DMS114 treated with DMSO at 0.1 percent for 48 hours (cell line): Measurements from ENCODE around the gene ZNF562.
"Not testable (repeated sequence)": the region's sequence is repeated elsewhere in the genome, so short reads cannot be mapped to it uniquely, and the experiment has no call there.

Experiments
- DNase-seq: peaks from one replicate; lab custom pipeline; 2025; ENCODE audit not compliant: unreplicated experiment; lab: John Stamatoyannopoulos, UW

ZNF562 gene

DNA sequence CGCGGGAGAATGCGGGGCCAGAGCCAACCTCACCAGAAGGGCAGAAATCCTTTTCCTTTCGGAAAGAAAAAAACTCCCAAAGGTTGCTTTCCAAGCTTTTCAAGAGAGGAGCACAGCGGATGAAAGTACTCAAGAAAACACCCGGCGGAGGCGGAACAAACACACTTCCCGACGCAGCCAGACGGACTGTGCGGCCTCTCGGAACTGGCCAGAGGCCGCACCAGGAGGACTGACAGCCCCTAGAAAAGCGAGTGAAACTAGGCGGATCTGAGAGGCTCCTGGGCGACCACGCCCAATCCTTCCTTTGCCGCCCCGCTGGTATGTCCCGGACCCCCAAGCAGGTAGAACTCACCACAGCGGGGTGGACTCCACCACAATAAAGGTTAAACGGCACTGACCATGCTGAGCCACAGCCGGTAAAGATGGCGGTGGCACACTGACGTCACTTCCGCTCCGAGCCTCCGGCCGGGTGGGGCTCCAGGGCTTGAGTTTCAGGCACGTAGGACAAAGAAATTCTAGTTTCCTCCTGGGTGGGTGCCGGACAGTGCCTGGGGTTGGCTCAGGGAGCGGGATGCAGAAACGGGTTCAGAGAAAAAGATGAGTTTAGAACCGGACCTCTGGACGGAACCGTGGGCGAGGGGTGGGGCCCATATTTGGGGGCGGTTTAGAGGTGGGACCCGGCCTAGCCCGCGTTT is at the start of gene ZNF562:
TSS of gene ZNF562 (minus strand) at position 438 of the 695 bp plus-strand sequence. CDS start 14,356 bp downstream, outside the sequence.
- DNase-seq, result peak; percentile 69

GRCh38 chr19:9724157-9724556 is 49.3 kb upstream of the ZNF562 start:
- no peak for DNase-seq

DNA sequence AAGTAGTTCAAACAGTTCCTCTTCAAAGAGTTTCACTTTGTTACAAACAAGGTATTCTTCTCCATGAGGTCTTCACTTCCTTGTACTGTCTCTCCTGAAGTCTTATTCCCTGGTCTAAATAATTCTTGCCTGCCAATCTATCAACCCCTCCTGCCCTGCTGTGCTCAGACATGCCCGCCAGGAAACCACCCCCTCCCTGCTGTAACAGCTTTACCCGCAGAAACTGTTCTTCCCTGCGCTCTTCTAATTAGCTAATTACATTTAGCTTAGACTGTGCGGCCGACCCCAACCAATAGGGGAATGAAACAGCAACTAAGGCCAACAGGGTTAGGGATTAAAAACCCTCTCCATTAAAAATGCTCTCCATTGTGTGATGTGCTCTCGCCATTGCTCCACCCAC is 47.0 kb upstream of the ZNF562 start:
- DNase-seq, result no peak

DNA sequence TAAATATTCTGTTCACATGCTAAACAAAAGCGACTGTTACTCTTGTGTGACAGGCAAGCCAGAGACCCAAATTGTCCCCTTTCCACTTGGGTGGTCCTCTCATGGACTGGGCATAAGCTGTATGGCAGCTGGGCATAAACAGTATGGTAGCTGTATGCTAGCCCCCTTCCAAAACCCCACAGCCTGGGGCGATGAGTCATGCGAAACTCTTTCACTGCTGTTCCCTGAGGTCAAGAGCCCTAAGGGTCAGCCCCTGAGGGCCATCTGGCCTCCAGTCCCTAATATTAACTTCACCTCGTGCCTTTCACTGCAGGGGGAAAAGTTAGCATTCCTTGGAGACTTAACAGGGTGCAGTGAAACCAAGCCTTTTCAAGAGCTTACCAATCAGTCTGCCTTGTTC is 45.6 kb upstream of the ZNF562 start:
- DNase-seq, result no peak

GRCh38 chr19:9711815-9712214 is 36.9 kb upstream of the ZNF562 start:
- no peak for DNase-seq

DNA sequence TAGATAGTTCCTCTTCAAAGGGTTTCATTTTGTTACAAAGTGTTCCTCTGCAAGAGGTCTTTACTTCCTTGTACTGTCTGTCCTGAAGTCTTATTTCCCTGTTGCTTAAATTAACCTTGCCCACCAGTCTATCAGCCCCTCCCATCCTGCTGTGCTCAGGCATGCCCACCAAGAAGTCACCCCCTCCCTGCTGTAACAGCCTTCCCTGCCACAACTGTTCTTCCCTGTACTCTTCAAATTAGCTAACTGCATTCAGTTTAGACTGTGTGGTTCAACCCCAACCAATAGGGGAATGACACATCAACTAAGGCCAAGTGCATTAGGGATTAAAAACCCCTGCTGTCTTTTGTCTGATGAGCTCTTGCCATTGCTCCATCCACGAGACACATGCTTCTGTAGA is 34.4 kb upstream of the ZNF562 start:
- no peak for DNase-seq

- DNase-seq, result no peak
These were observed 30.9 kb upstream of the ZNF562 start for GRCh38 chr19:9705836-9706235.

GRCh38 chr19:9702186-9702585 is 27.3 kb upstream of the ZNF562 start:
- no peak for DNase-seq

DNA sequence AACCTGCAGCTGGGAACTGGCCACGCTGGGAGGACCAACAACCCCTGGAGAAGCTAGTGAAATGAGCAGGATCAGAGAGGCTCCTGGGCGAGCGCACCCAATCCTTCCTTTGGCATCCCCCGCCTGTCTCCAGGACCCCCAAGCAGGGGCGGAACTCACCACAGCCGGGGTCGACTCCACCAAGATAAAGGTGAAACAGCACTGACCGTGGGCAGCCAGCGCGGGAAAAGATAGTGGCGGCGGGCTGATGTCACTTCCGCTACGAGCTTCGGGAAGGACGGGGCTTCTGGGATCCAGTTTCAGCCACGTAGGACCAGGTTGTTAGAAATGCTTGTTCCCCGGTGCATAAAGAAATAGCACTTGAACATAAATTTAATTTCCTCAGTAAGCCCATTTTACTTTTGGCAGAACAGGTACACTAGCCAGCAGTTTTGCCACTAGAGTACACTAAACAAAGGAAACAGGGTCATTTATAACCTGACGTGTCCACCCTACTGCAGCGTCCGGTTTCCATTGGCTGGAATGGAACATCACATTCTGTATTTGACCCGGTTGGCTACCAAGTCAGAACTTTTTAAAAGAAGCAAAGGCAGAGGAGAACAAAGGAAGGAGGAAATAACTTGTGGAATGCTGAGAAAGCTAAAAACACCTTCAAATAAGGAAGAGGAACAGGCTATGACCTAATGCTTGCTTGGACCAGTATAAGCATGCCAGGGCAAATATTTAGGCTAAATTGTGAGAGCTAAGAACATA is 25.5 kb upstream of the ZNF562 start:
- no peak for DNase-seq

DNA sequence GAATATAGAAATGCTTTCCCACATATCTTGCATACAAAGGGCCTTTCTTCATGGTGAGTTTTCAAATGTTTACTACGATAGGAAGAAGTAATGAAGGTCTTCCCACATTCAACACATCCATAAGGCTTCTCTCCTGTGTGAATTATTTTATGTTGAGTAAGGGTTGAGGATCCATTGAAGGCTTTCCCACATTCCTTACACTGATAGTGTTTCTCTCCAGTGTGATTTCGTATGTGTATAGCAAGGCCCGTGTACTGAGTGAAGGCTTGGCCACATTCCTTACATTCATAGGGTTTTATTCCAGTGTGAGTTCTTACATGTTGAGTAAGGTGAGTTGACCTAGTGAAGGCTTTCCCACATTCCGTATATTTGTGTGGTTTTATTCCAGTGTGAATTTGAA is 15.4 kb upstream of the ZNF562 start:
- not testable (repeated sequence) for DNase-seq

GRCh38 chr19:9679996-9680395 is 5.1 kb upstream of the ZNF562 start:
- not testable (repeated sequence) for DNase-seq

DNA sequence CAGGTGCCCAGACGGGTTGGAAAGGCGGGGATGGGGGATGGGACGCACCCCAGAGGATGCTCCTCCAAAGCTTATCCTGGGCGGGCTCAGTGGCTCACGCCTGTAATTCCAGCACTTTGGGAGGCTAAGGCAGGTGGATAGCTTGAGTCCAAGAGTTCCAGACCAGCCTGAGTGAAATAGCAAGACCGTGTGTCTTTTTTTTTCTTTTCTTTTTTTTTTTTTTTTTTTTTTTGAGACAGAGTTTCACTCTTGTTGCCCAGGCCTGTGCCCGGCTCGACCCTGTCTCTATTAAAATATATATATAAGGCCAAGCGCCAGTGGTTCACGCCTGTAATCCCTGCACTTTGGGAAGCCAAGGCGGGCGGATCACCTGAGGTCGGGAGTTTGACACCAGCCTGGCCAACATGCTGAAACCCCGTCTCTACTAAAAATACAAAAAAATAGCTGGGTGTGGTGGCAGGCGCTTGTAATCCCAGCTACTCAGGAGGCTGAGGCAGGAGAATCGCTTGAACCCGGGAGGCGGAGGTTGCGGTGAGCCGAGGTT is 530 bp upstream of the ZNF562 start:
- DNase-seq, result not testable (repeated sequence)

- no peak for DNase-seq
These were observed 813 bp downstream of the ZNF562 start for GRCh38 chr19:9673912-9674662.

GRCh38 chr19:9672893-9673292 is 2.0 kb downstream of the ZNF562 start:
- DNase-seq, result no peak

- DNase-seq, result no peak
These were observed 3.2 kb downstream of the ZNF562 start for GRCh38 chr19:9671655-9672054.

DNA sequence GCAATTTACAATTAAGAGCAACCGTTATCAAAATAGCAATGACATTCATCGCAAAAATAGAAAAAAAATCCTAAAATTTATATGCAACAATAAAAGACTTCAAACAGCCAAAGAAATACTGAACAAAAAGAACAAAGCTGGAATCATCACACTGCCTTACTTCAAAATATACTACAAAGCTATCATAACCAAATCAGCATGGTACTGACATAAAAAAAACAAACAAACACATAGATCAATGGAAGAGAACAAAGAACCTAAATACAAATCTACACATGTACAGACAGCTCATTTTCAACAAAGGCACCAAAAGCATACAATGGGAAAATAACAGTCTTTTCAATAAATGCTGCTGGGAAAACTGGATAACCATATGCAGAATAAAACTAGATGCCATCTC is 6.4 kb downstream of the ZNF562 start:
- DNase-seq, result no peak

- no peak for DNase-seq
These were observed 7.0 kb downstream of the ZNF562 start for GRCh38 chr19:9667898-9668297.

DNA sequence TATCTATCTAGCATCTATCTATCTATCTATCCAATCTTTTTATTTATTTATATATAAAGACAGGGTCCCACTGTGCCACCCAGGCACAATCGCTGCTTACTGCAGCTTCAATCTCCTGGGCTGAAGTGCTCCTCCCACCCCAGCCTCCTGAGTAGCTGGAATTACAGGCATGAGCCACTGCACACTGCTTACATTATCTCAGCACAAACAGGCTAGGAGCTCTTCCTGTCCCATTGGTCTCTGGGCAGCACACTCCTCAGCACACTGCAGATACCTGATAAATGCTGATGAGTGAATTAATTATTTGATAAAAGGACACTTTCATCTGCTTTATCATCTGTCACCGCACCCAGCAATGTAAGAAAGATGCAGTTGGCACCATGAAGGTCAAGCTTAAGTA is 16.1 kb downstream of the ZNF562 start:
- DNase-seq, result no peak

- DNase-seq, result not testable (repeated sequence)
These were observed 21.8 kb downstream of the ZNF562 start for GRCh38 chr19:9653066-9653555.

DNA sequence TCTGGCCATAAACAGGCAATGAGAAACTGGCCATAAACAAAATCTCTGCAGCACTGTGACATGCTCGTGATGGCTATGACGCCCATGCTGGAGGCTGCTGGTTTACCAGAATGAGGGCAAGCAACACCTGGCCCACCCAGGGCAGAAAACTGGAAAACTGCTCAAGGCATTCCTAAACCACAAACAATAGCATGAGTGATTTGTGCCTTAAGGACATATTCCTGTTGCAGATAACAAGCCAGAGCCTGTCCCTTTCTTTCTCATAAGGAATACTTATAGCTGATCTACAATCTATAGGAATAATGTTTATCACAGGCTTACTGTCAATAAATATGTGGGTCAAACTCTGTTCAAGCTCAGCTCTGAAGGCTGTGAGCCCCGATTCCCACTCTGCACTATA is 23.4 kb downstream of the ZNF562 start:
- not testable (repeated sequence) for DNase-seq

DNA sequence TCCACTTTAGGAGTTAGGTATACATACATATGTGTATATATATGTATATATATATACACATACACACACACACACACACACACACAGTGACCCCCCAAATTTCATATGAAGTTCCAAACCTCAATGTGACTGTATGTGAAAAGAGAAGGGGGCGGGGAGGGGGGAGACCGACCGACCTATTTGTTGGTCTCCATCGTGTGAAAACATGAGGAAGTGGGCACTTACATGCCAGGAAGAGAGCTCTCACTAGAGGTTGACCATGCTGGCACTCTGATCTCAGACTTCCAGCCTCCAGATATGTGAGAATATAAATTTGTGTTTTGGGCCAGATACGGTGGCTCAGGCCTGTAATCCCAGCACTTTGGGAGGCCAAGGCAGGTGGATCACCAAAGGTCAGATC is 24.6 kb downstream of the ZNF562 start:
- no peak for DNase-seq
